ENCODE measurements around the gene VCAN.

VCAN gene

GRCh38 chr5:83510260-83510659 is 38.7 kb downstream of the VCAN start:
- TF ChIP-seq CTCF (IDR thresholded peaks at IDR 0.05) = no peak
- peak overlapping the region; percentile 34 to 44 for H3K27ac ChIP-seq
- H3K4me3 ChIP-seq = peak overlapping the region; percentile 25
- DNase-seq (ENCODE audit: low spot score) = no peak

GRCh38 chr5:83512061-83512745 is 40.7 kb downstream of the VCAN start:
- TF ChIP-seq CTCF (IDR thresholded peaks at IDR 0.05) = no peak
- DNase-seq (ENCODE audit: low spot score) = no peak

GRCh38 chr5:83513081-83513480 is 41.5 kb downstream of the VCAN start:
- peak overlapping the region; percentile 28 to 33 for H3K27ac ChIP-seq
- TF ChIP-seq CTCF (IDR thresholded peaks at IDR 0.05) = no peak
- H3K4me3 ChIP-seq = no peak overlapping the region
- DNase-seq (ENCODE audit: low spot score) = no peak

More at GRCh38 chr5:83512061-83512745, 40.7 kb downstream of the VCAN start:
- no peak overlapping the region for H3K4me3 ChIP-seq
- H3K27ac ChIP-seq = peak overlapping the region in 1 of 2 donors; percentile 17

- DNase-seq (ENCODE audit: low spot score) = no peak
- Histone ChIP-seq H3K27ac (peak overlapping the region; percentile 28 to 33), H3K4me3 (no peak overlapping the region)
- TF ChIP-seq CTCF (IDR thresholded peaks at IDR 0.05) = no peak
Measured at GRCh38 chr5:83513491-83513890, 41.9 kb downstream of the VCAN start.

GRCh38 chr5:83516377-83516776 is 44.8 kb downstream of the VCAN start:
- TF ChIP-seq CTCF (IDR thresholded peaks at IDR 0.05) = no peak
- Histone ChIP-seq H3K4me3 (no peak overlapping the region), H3K27ac (no peak overlapping the region)
- no peak for DNase-seq (ENCODE audit: low spot score)

- TF ChIP-seq CTCF (IDR thresholded peaks at IDR 0.05) = no peak
- H3K27ac ChIP-seq = no peak overlapping the region
- no peak overlapping the region for H3K4me3 ChIP-seq
- no peak for DNase-seq (ENCODE audit: low spot score)
Measured at GRCh38 chr5:83517072-83517687, 45.6 kb downstream of the VCAN start.

GRCh38 chr5:83517688-83518085 is 46.1 kb downstream of the VCAN start:
- no peak for TF ChIP-seq CTCF (IDR thresholded peaks at IDR 0.05)
- Histone ChIP-seq H3K27ac (no peak overlapping the region), H3K4me3 (no peak overlapping the region)
- DNase-seq (ENCODE audit: low spot score) = no peak

Measured in coronary artery (tissue), 2 donors.